ENCODE measurements around the gene LAMB2.
A peak's percentile ranks its signal among the peaks of the same experiment; 100 is the strongest.

LAMB2 gene

DNA sequence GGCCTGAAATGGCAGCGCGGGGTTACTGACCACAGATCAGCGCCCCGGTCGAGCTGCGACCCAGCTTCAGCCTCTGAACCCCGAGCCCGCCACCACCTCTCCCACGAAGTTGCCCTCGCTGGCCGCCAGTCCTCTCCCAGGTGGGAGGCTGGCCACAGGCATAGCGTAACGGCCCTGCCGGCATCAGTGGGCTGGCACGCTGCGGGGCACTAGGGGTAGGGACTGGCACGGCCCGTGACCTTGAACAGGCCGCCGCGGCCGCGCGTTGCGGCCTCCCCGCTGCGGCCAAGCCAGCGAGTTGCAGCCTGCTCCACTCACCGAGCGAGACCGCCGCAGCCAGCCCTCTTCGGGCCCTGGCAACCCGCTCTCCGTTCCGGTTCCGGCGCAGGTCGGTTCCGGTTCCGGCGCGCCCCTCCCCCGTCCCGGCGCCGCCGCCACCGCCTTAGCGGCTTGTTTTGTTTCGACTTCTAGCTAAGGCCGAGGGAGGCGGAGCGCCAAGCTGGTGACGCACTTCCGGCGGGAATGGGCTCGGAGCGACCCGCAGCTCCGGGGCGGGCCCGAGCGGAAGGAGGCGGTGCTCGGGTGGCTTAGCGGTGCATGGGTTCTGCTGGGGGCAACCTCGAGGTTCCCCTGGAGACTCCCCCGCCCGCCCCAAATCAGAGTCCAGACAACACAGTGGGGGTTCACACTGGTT, 12.3 kb downstream of the LAMB2 start, which contains the start of gene USP19:
TSS of gene USP19 (minus strand) at position 386 of the 694 bp plus-strand sequence. CDS start 1,678 bp downstream, outside the sequence.
- peak; percentile 94 to 95 for DNase-seq

DNA sequence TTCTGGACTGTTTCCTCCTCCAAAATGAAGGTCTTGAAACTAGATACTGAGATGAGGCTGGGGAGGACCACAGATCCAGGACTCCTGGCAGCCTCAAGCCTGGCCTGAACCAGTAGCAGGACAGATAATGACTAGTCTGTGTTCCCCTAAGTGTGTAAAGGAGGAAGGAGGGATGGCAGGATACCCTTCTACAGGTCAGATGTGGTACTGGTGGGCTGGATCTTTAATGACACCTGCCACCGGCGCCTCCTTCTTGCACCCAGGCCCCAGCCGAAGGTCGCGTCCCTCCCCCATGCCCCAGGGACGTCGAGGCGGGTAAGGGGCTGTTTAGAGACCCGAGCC, 12.8 kb downstream of the LAMB2 start:
- peak; percentile 3 to 4 for DNase-seq

DNA sequence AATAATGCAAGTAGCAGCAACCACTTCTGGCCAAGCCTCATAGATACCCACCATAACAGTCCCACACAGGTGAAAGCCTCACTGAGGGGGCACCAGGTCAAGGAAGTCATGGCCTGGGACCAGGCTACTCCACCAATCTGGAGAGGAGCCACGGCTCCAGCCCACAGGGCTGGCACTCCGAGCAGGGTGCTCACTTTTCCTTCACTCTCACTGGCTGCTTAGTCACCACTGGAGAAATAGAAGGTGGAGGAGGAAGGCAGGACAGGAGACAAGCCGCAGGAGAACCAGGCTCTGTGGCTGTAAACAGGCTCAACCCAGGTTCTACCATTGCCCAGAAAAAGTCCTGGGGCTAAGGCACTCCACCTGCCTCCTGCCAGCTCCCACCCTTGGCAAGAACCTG, 13.4 kb downstream of the LAMB2 start:
- DNase-seq, result no peak

DNA sequence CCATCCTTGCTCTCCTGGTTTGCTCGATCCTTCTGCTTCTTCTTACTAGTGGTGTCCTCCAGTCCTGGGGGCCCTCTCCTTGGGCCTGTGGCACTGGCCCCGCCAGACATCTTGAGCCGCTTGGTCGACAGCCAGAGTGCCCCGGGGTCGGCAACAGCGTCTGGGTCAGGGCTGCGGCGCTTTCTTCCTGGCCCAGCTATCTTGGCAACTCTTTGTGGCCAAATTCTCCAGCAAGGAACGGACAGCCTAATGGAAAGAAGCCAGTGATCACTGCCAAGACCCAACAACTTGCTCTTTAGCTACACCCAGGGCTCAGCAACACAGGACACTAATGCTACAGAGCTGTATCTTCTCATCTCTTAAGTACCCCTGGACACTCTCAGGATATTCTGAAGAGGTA, 13.8 kb downstream of the LAMB2 start:
- DNase-seq, result no peak

DNA sequence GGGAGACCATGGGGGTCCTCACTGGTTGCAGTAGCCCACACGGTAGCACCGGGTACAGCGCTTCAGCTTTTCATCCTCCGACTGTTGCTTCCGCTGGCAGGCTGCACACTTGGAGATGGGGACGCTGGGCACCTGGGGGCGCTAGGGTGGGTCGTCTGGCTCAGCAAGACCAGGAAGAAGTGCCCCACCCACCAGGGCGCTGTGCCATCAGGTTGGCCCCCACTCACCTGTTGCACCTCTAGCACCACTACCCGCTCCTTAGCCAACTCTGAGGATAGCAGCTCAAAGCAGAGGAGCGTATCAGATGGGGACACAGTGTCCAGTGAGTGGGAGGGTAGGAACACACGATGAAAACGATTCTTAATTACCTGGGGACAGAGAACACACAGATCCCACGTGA, 20.6 kb downstream of the LAMB2 start:
- DNase-seq, result no peak

DNA sequence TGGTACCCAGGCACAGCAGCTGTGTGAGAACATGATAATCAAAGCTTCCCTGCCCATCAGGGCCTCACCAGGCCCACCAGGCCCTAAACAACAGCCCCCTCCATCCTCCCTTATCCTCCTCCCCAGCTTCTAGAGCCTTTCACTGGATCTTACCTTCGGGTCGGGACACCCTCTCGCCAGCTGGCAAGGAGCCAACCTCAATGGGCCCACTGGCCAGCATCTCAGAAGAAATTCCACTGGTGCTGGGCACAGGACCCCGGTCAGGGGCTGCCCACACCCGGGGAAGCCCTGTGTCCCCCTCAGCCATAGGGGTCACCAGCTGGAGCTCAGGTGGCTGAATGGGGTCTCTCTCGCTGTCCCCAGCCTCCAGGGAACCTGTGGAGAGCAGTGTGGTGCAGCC, 21.5 kb downstream of the LAMB2 start:
- no peak for DNase-seq

DNA sequence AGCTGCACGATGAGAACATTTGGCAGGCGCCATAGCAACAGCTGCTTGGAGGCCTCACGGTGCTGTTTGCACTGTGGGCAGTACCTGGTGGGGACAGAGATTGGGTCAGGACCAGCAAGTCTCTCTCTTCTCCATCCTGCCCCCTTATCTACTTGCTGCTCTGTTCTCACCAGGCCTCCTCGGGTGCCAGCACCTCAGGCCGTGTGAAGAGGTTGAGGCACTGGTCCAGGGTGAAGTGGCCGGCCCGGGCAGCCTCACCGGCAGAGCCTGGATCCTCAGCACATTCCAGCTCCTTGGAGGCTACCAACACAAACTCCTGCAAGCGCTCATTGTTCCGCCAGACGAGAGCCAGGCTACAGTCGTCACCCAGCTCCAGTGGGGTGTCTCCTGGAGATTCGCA, 22.1 kb downstream of the LAMB2 start:
- DNase-seq, result no peak

DNA sequence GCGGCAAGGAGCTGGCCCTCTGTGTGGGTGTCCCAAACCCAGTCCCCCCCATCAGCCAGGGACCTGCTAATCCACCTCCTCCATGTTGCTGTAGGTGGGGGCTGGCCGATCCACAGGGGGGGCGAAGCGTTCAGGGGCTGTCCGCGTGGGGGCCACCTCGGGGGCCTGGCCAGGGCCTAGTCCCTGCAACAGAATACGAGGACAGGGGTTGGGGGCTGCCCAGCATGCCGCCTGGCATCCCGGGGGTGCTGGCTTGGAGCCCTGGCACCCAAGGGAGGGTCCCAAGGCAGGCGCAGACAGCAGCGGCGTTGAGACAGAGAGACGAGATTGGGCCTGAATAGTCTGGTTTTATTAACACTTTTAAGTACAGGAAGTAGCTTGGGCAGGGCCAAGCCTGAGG, 24.5 kb downstream of the LAMB2 start:
- no peak for DNase-seq

DNA sequence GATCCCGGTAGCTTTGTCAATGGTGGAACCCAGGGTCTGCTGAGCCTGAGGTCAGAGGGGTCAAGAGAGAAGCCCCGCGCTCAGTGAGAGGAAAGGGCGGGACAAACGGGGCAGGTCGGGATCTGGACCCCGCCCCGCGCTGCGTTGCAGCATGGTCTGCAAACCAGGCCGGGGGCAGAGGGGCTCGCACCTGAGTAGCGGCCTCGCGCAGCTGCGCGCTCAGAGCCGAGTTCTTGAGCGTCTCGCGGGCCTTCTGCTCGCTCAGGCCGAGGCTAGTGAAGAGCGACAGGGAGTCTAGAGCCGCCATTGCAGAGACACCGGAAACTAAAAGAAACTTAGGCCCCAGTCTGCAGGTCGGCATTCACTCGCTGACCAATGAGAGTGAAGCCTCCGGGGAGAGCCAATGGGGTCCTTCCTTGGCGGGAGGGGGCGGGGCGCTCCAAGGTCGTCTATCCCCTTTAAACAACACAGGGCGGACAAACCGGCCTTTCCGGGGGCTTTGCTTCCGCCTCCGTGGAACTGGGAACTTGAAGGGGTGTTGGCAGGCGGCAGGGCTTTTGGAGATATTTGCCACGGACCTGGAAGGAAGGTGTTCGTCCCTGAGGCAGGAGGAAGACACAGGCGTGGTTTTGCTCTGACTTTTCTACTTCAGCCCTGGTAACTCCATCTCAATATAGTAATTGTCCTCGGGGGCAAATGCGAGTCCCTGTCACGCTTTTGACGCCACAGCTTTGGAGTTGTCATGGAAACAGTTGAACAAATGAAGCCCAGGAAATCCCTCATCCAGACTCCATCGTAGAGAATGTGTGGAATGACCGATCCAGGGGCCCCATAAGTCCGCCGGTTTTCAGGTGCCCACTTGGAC, 28.2 kb downstream of the LAMB2 start, which contains the start of gene QARS1:
TSS of gene QARS1 (minus strand) at position 331 of the 865 bp plus-strand sequence. CDS start at position 307, 24 bp downstream.
- peak; percentile 93 to 95 for DNase-seq

DNA sequence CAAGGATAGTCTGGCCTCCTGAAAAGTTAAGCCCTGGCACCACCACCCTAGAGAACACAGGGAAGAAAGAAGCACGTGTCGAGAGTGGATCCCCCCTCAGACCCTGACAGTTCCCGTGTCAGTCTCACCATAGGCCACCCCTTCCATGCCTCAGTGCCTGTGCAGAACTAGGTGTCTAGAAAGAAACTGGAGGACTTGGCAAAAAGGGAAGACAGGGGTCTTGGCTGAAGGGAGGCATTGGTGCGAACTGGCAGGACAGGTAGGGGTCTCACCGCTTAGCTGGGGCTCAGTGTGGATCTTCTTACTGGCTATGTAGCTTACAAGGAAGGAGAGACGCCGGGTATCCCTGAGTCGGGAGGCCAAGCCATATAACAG, 28.8 kb downstream of the LAMB2 start:
- no peak for DNase-seq

DNA sequence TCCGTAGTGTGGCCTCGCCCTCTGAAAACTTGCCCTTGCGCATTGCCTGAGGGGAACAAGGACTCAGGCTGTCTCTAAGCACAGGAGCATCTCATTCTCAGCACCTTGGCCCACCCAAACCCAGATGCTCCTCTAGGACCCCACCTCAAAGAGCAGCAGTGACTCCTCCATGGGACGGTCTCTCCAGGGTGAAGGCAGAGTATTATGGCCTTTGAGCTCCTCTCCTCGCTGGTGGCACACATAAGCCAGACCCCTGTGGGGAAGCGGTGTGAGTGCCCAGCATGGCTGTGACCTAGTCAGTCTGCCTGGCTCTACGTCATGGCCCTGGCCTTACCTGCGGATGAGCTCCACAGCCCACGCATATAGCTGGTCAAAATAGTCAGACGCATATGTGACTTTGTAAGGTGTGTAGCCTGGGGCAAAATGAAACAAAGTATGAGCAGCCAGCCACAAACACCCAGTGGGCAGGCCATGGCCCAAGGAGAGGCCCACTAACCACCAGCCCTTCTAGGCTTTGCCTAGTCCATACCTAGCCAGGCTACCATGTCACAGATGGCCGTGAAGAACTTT, 32.7 kb downstream of the LAMB2 start:
- DNase-seq, result no peak

DNA sequence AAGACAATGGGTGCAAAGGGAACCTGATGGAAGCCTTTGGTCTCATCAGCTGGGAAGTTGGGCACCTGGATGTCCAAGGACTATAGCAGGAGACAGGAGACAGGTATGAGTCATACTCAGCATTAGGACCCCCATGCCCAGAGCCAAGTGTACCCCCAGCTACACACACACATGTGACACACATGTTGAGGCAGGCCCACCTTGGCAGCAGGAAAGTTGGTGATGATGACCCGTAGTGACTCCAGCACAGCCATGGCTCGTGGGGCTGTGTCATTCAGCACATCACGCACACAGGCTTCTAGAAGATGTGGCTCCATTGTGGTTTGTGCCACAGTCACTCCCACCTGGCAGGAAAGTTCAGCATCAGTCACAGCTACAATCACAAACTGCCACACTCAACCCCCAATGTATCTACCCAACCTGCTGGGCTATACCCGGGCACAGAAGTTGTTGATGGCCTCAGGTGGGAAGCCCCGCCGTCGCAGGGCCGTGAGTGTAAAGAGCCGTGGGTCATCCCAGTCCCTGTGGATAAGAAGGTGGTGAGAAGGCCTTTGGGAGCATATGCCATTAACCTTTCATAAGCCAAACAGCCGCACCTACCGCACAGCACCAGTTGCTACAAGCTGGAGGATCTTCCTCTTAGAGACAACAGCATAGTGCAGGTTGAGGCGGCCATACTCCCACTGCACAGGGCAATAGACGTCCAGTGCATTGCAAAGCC, 33.8 kb downstream of the LAMB2 start:
- no peak for DNase-seq

DNA sequence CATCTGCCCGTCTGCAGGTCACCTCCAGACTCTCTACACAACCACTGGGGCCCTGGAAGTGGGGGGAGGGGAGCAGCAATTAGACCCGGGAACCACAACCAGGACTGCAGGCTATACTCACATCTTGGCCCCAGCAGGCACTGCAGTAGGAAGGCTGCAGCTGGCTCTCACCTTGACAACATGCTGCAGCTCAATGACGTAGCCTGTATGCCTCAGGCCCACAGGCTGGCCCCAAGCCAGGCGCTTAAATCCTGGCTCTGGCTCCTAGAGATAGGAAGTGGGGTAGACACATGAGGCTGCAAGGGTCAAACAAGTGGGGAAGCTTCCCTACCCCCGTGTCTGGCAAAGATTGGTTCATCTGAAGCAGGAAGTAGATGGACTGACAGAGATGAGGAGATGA, 34.4 kb downstream of the LAMB2 start:
- no peak for DNase-seq

DNA sequence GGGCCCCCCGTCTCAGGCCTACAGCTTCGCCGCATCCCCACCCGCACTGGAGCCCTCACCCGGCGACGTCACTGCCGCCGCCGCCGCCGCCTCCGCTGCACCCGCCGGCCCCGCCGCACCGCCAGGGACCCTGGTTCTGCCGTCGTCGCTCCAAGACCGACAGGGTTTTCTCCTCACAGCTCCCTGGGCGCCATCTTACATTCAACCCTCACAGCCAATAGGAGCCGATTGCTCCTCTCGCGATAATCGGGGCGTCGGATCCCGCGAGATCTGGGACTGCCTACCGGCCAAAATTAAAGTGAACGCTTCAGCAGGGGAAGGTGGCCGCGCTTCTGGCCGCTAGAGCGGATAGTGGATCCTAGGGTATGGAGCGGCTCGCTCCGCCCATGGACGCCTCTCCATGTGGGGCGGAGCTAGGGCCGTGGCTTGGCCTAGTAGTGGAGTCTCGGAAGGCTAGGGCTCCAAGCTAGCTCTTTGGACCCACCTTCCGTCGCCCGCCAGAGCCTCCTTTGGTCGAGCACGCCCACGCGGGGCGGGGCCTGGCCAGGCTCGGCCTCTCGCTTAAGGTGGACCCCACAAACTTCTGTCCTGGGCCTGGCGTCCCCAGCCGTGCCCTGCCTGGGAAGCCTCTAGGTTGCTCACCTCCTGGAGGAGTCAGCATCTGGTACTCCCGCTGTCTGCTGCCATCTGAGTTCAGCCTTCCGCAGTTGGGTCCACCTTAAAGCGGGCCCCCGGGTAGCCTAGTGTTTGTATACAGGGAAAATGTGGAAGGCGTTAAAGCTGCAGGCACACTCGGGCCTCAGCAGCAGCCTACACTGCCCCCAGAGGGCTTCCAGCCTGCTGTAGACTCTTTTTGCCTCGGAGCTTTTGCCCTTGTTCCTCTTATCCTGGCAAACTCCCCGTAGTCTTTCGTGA, 38.7 kb downstream of the LAMB2 start, which contains the start of gene QRICH1:
TSS of gene QRICH1 (minus strand) at position 219 of the 915 bp plus-strand sequence. CDS start 17,054 bp downstream, outside the sequence.
- DNase-seq, result peak; percentile 99

DNA sequence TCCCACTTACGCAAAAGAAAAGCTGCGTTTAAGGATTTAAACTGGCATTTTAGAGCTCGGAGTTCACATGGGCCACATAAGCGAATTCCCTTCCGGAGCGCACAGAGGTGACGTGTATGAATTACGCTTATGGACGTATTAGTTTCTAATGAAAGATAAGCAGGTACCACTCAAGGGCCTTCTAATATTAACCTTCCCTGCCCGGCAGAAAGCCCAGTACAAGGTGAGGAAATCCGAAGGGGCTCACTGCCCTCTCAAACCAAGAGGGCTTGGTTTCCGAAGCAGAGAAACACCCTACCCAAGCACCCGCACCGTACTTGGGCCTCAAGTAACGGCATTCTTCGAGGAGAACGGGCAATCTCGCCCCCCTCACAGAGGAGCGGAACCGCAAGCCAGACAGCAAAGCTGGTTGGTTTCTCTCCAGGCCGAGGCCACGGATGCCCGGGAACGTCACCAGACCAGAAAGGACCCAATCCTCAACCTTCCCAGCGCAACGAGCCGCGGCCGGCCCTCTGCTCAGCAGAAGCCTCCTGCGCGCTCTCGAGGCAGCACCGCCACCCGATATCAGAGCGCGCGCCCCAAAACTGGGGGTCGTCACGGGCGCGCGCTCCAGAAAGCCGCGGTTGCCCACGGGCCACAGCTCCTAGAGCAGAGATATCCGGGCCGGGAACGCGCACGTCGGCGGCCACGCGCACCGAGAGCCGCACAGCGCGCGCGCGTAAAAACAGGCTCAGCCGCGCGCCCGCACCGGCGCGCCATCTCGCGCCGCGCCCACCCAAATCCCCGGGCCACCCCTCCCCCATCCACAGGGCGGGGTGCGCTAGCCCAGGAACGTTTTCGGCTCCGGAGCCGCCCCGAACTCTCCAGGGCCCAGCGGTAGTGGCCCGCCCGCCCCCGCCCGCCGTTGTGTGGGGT, 39.7 kb downstream of the LAMB2 start:
- peak; percentile 69 to 83 for DNase-seq

DNA sequence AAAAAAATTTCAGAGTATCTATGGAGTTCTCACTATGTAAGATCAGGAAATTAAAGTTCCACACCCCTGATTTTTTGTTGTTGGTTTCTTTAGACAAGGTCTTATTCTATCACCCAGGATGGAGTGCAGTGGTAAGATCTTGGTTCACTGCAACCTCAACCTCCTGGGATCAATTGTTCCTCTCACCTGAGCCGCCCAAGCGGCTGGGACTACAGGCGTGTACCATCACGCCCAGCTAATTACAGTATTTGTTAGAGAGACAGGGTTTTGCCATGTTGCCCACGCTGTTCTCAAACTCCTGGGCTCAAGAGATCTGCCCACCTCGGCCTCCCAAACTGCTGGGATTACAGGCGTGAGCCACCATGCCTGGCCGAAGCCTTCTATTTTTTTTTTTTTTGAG, 51.4 kb downstream of the LAMB2 start:
- no peak for DNase-seq

DNA sequence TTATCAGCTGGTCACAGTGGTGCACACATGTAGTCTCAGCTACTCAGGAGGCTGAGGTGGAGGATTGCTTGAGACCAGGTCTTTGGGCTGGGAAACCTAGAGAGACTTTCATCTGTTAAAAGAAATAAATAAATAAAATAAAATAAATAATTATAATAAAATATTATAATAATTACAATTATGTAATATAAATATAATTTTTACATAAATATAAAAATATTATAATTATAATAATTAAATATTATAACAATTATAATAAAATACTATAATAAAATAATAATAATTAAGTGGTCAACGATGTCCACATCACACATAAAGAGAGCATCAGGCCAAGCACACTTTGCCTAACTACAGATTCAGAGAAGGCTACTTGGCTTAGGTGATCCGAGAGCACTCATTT, 53.6 kb downstream of the LAMB2 start:
- DNase-seq, result no peak

DNA sequence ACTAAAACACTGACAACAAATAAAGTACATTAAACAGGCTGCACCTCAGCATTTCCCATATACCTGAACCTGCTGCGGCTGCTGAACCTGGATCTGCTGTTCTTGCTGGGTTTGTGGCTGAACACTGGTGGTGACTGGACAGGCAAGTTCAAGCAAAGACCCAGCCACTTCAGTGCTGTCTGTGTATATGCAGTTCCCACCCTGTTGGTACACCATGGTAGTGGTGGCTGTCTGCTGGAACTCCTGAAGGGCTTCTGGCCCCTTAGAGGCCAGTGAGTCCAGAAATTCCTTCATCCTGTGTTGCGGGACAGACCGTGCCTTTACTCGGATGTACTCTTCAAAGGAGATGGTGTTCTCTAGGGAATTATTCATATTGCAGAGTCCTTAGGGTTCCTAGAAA, 56.2 kb downstream of the LAMB2 start:
- DNase-seq, result no peak

DNA sequence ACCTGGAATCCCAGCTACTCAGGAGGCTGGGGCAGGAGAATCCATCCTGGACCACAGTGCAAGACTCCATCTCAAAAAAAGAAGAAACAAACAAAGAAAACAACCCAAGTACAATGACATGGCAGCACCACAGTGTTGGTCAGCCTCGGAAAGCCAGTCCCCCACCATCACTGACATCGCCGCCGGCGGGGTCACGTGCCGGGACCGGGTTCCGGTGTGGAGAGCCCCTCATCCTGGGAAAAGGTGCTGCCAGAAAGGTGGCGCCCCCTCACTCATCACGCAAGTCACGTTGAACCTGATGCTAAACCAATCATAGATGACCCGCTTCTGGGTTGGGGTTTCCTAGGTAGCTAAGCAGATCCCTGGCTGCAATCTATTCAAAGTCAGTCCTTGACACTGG, 56.7 kb downstream of the LAMB2 start:
- no peak for DNase-seq

All from inflammatory macrophage (primary cell).